HG03521 (cell line): ENCODE results near the gene RNF168.
"Not testable (repeated sequence)": the region's sequence is repeated elsewhere in the genome, so short reads cannot be mapped to it uniquely, and the experiment has no call there.

Source experiments
- ATAC-seq: cut with Tn5 transposase; IDR thresholded peaks from one replicate; pipeline ENCODE4 v1.9.1; 2021; ENCODE audit warnings: mild to moderate bottlenecking, moderate library complexity; ENCODE audit not compliant: unreplicated experiment

The RNF168 gene

DNA sequence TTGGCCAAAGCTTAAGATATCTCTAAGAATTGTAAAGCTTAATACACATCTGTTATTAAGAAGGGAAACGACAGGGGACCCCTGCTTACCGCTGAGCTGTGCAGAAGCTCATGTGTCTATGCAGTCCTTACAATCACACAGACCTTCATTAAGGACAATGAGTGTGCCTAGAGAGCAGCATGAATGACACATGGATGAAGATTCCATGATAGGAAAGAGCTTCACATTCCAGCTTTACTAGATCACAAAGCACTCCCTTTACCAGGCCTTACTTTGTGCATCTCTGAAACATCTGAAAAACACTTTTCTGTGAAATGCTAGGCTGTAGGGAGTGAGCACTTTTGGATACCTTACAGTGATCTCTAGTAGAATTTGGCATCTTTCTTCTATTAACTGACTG, 32.0 kb downstream of the RNF168 start:
- no peak for ATAC-seq

DNA sequence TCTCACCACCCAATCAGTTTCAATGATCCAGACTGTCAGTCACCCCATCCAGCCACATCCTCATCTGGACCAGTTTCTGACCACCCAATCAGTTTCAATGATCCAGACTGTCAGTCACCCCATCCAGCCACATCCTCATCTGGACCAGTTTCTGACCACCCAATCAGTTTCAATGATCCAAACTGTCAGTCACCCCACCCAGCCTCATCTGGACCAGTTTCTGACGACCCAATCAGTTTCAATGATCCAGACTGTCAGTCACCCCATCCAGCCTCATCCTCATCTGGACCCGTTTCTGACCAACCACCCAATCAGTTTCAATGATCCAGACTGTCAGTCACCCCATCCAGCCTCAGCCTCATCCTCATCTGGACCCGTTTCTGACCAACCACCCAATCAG, 33.4 kb downstream of the RNF168 start:
- ATAC-seq, result not testable (repeated sequence)

DNA sequence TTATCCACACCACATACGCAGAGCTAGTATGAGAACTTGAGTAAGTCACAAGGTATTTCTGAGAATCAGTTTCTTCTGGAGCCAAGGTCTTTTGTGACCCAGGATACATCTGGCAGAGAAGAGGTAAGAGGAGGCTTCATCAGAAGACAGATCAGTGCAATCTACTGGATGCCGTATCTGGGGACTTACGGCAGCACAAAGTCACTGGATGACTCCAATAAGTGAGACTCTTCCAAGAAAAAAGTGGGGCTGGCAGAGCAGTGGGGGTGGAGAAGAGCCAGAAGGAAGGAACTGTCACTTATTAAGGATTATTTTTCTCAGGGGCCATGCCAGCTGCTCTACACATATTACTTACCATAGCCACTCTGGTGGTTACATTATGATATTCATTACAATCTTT, 39.8 kb downstream of the RNF168 start:
- ATAC-seq, result no peak

GRCh38 chr3:196463478-196463756, 40.2 kb downstream of the RNF168 start:
- no peak for ATAC-seq

- not testable (repeated sequence) for ATAC-seq
Observed at GRCh38 chr3:196462680-196463477, 40.7 kb downstream of the RNF168 start.

DNA sequence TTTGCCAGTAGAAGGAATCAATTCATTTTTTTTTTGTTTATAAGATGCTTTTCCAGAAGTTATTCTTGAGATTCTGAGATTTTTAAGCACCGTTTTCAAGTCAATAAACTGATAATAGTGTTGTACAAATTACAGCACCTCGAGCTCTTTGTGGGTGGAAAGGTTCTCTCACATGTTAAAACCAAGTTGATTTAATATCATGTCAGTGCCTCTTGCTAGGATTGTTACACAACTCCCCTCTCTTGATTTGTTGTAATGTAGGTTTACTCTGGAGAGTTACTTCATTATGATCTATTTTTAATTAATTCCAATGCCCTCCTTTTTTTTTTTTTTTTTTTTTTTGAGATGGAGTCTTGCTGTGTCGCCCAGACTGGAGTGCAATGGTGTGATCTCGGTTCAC, 45.5 kb downstream of the RNF168 start:
- no peak for ATAC-seq

DNA sequence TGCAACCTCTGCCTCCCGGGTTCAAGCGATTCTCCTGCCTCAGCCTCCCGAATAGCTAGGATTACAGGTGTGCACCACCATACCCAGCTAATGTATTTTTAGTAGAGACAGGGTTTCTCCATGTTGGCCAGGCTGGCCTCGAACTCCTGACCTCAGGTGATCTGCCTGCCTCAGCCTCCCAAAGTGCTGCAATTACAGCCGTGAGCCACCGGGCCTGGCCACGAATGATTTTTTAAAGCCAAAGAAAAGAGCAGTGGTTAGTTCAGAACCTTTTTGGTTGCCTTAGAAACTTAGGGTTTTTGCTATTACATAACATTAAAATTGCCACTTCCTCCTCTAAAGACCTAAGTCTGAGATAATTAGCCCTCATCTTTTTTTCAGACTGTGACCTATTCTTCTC, 46.1 kb downstream of the RNF168 start:
- not testable (repeated sequence) for ATAC-seq

GRCh38 chr3:196454935-196455334, 48.6 kb downstream of the RNF168 start:
- ATAC-seq, result no peak

GRCh38 chr3:196445391-196445790, 58.2 kb downstream of the RNF168 start:
- ATAC-seq, result not testable (repeated sequence)

DNA sequence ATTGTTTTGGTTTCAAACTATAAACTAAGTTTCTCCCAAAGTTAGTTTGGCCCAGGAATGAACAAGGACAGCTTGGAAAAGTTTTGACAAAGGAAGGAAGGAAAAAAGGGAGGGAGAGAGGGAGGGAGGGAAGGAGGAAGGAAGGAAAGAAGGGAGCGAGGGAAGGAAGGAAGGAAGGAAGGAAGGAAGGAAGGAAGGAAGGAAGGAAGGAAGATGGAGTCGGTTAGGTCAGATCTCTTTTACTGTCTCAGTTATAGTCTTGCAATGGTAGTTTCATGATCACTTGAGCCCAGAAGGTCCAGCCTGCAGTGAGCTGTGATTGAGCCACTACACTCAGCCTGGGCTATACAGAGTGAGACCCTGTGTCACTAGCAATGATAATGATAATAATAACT, 59.1 kb downstream of the RNF168 start:
- ATAC-seq, result no peak

GRCh38 chr3:196440696-196441095, 62.9 kb downstream of the RNF168 start:
- ATAC-seq, result no peak

- ATAC-seq, result no peak
Observed at GRCh38 chr3:196440041-196440537, 63.5 kb downstream of the RNF168 start.

DNA sequence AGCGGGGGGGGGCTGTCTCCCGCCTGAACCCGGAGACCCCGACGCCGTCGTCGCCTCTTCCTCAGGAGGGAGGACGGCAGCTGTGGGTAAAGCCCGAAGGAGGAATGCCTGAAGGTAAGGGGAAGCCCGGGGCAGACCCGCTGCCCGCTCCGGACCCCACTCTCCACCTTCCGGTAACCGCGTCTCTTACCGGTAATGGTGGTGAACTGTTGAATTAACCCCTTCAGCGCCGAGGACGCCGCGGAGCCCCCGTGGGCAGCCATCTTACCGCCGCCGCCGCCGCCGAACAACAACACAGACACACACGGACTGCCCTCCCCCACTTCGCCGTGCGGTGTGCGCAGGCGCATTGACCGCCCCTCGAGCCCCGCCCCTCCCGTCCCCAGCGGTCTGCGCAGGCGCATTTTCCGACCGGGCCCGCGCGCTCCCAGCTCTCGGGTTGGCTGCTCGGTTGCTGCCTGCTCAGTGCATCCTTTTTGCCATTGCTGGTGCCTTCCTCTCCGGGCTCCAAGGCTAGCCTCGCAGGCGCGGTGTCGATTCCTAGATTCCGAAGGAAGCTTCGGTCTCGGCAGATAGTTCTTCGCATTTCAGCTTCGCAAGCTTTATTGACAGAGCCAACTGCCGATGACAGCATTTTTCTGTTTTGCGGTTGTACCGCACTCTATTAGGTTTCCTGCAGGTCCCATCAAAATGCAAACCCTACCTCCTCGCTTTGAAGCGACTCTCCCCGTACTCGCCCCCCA, 71.3 kb downstream of the RNF168 start, which contains the start of gene UBXN7:
UBXN7 (minus strand) TSS at position 291 of the 743 bp plus-strand sequence; CDS start at position 263, 28 bp downstream.
- ATAC-seq, result peak; percentile 85

- peak; percentile 35 for ATAC-seq
Observed at GRCh38 chr3:196431181-196432136, 72.1 kb downstream of the RNF168 start.

GRCh38 chr3:196428041-196428440, 75.5 kb downstream of the RNF168 start:
- no peak for ATAC-seq

- ATAC-seq, result not testable (repeated sequence)
Observed at GRCh38 chr3:196424421-196424820, 79.1 kb downstream of the RNF168 start.

DNA sequence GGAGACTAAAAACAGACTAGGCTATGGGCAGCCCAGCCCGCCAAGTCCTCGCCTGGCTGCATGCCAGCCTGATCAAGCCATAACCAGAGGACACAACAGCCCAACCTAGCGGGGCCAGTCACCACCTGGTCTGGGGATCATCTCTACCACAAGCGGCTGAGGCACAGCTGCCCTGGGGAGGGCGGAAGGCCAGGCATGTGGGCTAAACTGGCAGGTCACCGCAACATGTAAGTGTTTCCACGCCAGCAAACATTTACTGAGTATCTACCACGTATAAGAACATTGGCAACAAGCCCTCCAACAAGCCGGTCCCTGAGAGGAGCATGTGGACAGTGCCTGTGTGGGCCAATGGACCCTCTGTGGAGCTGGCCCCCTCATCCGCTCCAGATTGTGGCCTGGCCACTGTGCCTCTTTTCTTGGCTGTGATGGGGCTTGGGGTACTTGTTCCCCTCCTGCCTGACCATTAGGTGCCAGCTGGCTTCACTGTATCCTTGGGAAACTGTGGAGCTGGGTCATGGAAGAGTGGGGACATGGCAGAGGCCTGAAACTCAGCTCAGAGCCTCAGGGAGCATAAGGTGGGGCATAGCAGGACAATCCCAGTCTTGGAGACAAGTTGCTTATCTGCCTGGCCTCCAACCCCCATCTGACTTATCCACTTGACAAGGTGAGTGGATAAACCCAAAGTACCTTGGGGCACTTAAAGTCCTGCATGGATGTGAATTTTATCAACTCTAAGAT, 80.4 kb downstream of the RNF168 start:
- no peak for ATAC-seq

DNA sequence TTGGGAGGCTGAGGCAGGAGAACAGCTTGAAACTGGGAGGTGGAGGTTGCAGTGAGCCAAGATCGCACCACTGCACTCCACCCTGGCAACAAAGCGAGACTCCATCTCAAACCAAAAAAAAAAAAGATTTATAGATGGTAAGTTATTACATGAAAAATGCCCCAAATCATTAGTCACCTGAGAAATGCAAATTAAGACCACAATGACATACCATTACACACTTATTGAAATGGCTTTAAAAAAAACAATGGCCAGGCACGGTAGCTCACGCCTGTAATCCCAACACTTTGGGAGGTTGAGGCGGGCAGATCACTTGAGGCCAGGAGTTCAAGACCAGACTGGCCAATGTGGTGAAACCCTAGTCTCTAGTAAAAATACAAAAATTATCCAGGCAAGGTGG, 81.9 kb downstream of the RNF168 start:
- not testable (repeated sequence) for ATAC-seq

DNA sequence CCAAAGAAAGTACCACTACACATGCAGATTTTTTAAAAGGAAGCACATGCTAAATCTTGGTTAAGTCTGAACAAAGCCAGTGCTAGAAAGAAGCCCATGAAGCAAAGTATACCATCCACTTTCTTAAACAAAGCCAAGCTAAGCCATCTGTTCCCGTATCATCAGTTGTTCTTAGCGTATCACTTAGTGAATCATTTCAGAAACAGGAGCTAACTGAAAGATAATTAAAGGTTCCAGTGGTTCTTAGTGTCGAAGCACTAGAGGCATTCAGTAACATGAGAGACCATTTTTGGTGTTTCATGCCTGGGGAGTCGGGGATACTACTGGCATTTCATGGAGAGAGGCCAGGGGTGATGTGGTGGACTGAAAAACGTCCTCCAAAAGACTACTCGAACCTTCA, 84.2 kb downstream of the RNF168 start:
- no peak for ATAC-seq
